GM12878 (cell line): ENCODE results near the gene ATXN1. TPM values are rescaled to one million over a fixed set of nuclear protein-coding genes. Genes with fewer than 3 reads are reported as not detected.

Experiments used
- ATAC-seq: fragments of 200-7000 bp; cut with Tn5 transposase; 3 replicates; pipeline ENCODE4 v1.9.1; 2020; ENCODE audit warnings: mild to moderate bottlenecking, moderate library complexity
- BruUV-seq: library from RNA; stranded (reverse); fragments of 400-500 nt; replicated peaks from 2 replicates; lab custom pipeline; 2021; lab: Mats Ljungman, UMichigan
- CTCF ChIA-PET: fragments of 300-600 bp; sonication (Branson Sonifier 250); formaldehyde crosslinking; extraction: SDS; loops from one replicate; lab custom pipeline; 2021; ENCODE audit warnings: inconsistent platforms; lab: Yijun Ruan, JAX
- POLR2A ChIA-PET: fragments of 350-600 bp; formaldehyde crosslinking; extraction: SDS; loops from one replicate; lab custom pipeline; 2021; ENCODE audit warnings: inconsistent platforms; lab: Charles Lee
- RAD21 ChIA-PET: fragments of 300-600 bp; sonication (Branson Sonifier 250); formaldehyde crosslinking; loops from one replicate; lab custom pipeline; 2023; ENCODE audit warnings: antibody characterized with exemption; ENCODE audit not compliant: unreplicated experiment; lab: Charles Lee
- SMC1A ChIA-PET: fragments of 300-600 bp; sonication (Branson Sonifier 250); formaldehyde crosslinking; loops from one replicate; lab custom pipeline; 2023; ENCODE audit not compliant: unreplicated experiment, uncharacterized antibody; lab: Charles Lee
- DNase-seq: peaks from one replicate; pipeline ENCODE4 v3.0.0-alpha.2; 2011; ENCODE audit warnings: low read depth, low spot score
- FAIRE-seq: peaks from 3 replicates; lab custom pipeline; 2011; peaks lifted over from hg19 to GRCh38; lab: Jason Lieb, UNC
- H2AFZ ChIP-seq: 2 replicates; pipeline ENCODE4 v1.6.0; 2011; ENCODE audit warnings: low read depth, low read length, control low read depth; ENCODE audit not compliant: control insufficient read depth
- H3K27ac ChIP-seq: 2 replicates; pipeline ENCODE4 v1.5.1; 2011; ENCODE audit warnings: control low read depth; ENCODE audit not compliant: control insufficient read depth, insufficient read depth
- H3K27me3 ChIP-seq, 2 experiments: replicated peaks in 1 of 2; 2 replicates each; pipeline versions ENCODE4 v1.6.0 to v1.6.1; 2011; ENCODE audit warnings: low read length in 1 of 2; ENCODE audit not compliant: control insufficient read depth in 2 of 2, insufficient read depth in 2 of 2
- H3K36me3 ChIP-seq, 2 experiments: 2 replicates each; pipeline ENCODE4 v1.5.1; 2011; ENCODE audit warnings: low read length in 1 of 2; ENCODE audit not compliant: control insufficient read depth in 2 of 2, insufficient read depth in 2 of 2
- H3K4me1 ChIP-seq: 2 replicates; pipeline ENCODE4 v1.6.1; 2011; ENCODE audit warnings: mild to moderate bottlenecking, low read length, moderate library complexity, mixed read lengths; ENCODE audit not compliant: control insufficient read depth, insufficient read depth
- H3K4me2 ChIP-seq: 2 replicates; pipeline ENCODE4 v1.6.0; 2011; ENCODE audit warnings: control low read depth; ENCODE audit not compliant: control insufficient read depth, insufficient read depth
- H3K4me3 ChIP-seq: fragments of 200-600 bp; sonication (generic); 2 replicates; pipeline ENCODE4 v1.5.1; 2016
- H3K79me2 ChIP-seq: 2 replicates; pipeline ENCODE4 v1.6.0; 2011; ENCODE audit warnings: low read length; ENCODE audit not compliant: control insufficient read depth, insufficient read depth
- H3K9ac ChIP-seq: 2 replicates; pipeline ENCODE4 v1.8.0; 2011; ENCODE audit warnings: low read length, control low read depth, mixed read lengths; ENCODE audit not compliant: control insufficient read depth, insufficient read depth
- H3K9me3 ChIP-seq: replicated peaks from 3 replicates; pipeline ENCODE4 v1.5.1; 2011; ENCODE audit warnings: mild to moderate bottlenecking, low read length; ENCODE audit not compliant: control insufficient read depth, insufficient read depth
- H4K20me1 ChIP-seq: 2 replicates; pipeline ENCODE4 v1.6.0; 2011; ENCODE audit not compliant: control insufficient read depth, insufficient read depth
- ASH2L ChIP-seq: fragments of 300-600, 200-600 bp; sonication (generic); IDR thresholded peaks from 2 replicates; pipeline ENCODE4 v1.6.1; 2017; ENCODE audit warnings: low read depth, mild to moderate bottlenecking, borderline replicate concordance
- E4F1 ChIP-seq: fragments of 450-650 bp; IDR thresholded peaks from 2 replicates; pipeline ENCODE4 v1.6.1; 2018; ENCODE audit warnings: borderline replicate concordance, mild to moderate bottlenecking; ENCODE audit not compliant: partially characterized antibody
- NFYA ChIP-seq: IDR thresholded peaks from 2 replicates; pipeline ENCODE4 v1.6.1; 2011; ENCODE audit warnings: low read depth, mild to moderate bottlenecking, low read length, improper control_type of control experiment, borderline replicate concordance
- NFYB ChIP-seq: IDR thresholded peaks from 2 replicates; pipeline ENCODE4 v1.6.1; 2011; ENCODE audit warnings: low read depth, mild to moderate bottlenecking, low read length, improper control_type of control experiment, moderate library complexity; ENCODE audit not compliant: insufficient read depth
- RELB ChIP-seq: fragments of 450-650 bp; IDR thresholded peaks from 2 replicates; pipeline ENCODE4 v1.6.1; 2017; ENCODE audit warnings: low read depth, mild to moderate bottlenecking, moderate library complexity
- ZNF24 ChIP-seq: fragments of 450-650 bp; IDR thresholded peaks from 2 replicates; pipeline ENCODE4 v1.6.1; 2017; ENCODE audit warnings: antibody characterized with exemption, mild to moderate bottlenecking
- WGBS: methylation state at CpG from one replicate; pipeline ENCODE4 v1.1.6; 2016; ENCODE audit warnings: low lambda C conversion rate; ENCODE audit not compliant: insufficient replicate concordance, insufficient coverage; ENCODE audit errors: missing lambda C conversion rate; 5-methylcytosine and 5-hydroxymethylcytosine counted together
- in situ Hi-C: fragments of 300-500 bp; cut with MboI; formaldehyde crosslinking; loops from 9 replicates; pipeline ENCODE4 v1.14.3; 2018; ENCODE audit warnings: mixed read lengths
- intact Hi-C: fragments of 100-400 bp; cut with micrococcal nuclease; formaldehyde crosslinking; loops from one replicate; pipeline ENCODE4 v1.14.2; 2022; ENCODE audit not compliant: unreplicated experiment
- polyA plus RNA-seq, 11 experiments: library from polyadenylated mRNA; depleted of rRNA in 4 of 11; unstranded in 6 of 11; stranded (reverse) in 5 of 11; fragments of >200 nt; fragmentation: Nextera tagmentation in 4 of 11; fragmentation: Illumina TruSeq in 1 of 11; extraction: Ambion mirVana in 4 of 11; extraction: Trizol in 1 of 11; gene quantifications; 1 replicate in 1 of 11; 2 replicates in 10 of 11; pipeline versions ENCODE4 v1.2.1 to v1.2.3, GENCODE V29; 2011 to 2016; ENCODE audit warnings: inconsistent platforms in 2 of 11, missing spikeins in 2 of 11, low read depth in 1 of 11
- total RNA-seq, 4 experiments: library from RNA; depleted of rRNA in 3 of 4; stranded (reverse); fragments of >200 nt in 3 of 4; fragmentation: Illumina TruSeq in 1 of 4; extraction: Trizol in 1 of 4; gene quantifications; 2 replicates each; pipeline versions ENCODE4 v1.2.1 to v1.2.3, GENCODE V29; 2013 to 2021
- TF ChIP-seq, protein P1 (sequence below): IDR thresholded peaks from 2 replicates; pipeline ENCODE4 v1.6.1; 2012; ENCODE audit warnings: improper control_type of control experiment, low read depth, low read length; ENCODE audit not compliant: insufficient replicate concordance
- TF ChIP-seq, protein P2 (sequence below): fragments of 450-650 bp; conservative IDR thresholded peaks from 2 replicates; pipeline ENCODE4 v1.6.1; 2017; ENCODE audit warnings: mild to moderate bottlenecking, moderate library complexity
- TF ChIP-seq, protein P3 (sequence below): fragments of 450-650 bp; IDR thresholded peaks from 2 replicates; pipeline ENCODE4 v1.6.1; 2014; ENCODE audit warnings: mild to moderate bottlenecking

ATXN1 gene
- total and polyA plus RNA-seq, 10 of the 15 experiments (the other 5 are each of a cell fraction or from before 2014, with no cell fraction given), result 12.2 to 51.2 (median 20.5) TPM

- TF ChIP-seq NFYA (no peak), E4F1 (no peak)
Measured at GRCh38 chr6:16665992-16666391, 95.3 kb downstream of the ATXN1 start (continued).

DNA sequence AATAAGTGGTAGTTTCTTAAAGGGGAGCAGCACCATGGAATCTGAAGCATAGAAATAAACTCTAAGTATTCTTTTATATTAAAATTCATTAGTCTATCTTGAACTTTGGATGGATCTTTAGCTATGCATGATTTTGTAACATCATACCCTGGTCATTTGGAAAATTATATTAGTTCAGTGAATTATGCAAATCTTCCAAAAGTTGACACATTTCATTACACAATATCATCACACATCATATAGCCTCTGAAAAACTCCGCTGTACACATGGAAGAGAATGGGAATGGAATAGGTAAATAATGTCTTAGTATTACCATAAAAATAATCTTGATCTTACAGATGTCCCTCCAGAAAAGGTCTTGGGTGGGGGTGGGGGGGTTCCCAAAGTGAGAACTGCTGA lies 96.1 kb downstream of the ATXN1 start:
- H3K4me2 ChIP-seq, result no peak overlapping the region
- H2AFZ ChIP-seq, result no peak overlapping the region
- no peaks in the 10 kb centered on the region for H4K20me1 ChIP-seq
- ATAC-seq (no peak), DNase-seq (no peak), FAIRE-seq (no peak)
- no peak overlapping the region for H3K4me3 ChIP-seq
- in situ Hi-C loops, result no loop called here
- 45% methylated on average over 1 of the region's 1 CpG for WGBS
- peaks cover 7% of the 10 kb centered on the region; the same call in 2 of the 3 replicates for H3K9me3 ChIP-seq
- intact Hi-C loops, result no loop called here
- CTCF ChIA-PET, result interaction anchor here (1.7 kb wide), 1 partner anchor 64 kb away, joined by 3 read pairs; no protein-coding TSS in a partner anchor
- H3K27ac ChIP-seq, result no peak overlapping the region
- SMC1A ChIA-PET, result no interaction called here
- POLR2A ChIA-PET, result no interaction called here
- no peak overlapping the region for H3K9ac ChIP-seq
- RAD21 ChIA-PET, result interaction anchor here (1.5 kb wide), 1 partner anchor 172 kb away, joined by 3 read pairs; no protein-coding TSS in a partner anchor
- peaks cover 14% of the 10 kb centered on the region for H3K4me1 ChIP-seq
- H3K36me3 ChIP-seq, result peaks cover 0 to 3% of the 10 kb centered on the region in 2 experiments; a peak in 2 of 4 replicates
- no peaks in the 10 kb centered on the region for H3K27me3 ChIP-seq
- no peaks in the 10 kb centered on the region for H3K79me2 ChIP-seq
- no TSS peak for BruUV-seq
- TF ChIP-seq ZNF24 (no peak), ASH2L (no peak), RELB (no peak), NFYB (no peak)
- TF ChIP-seq, protein P1, sequence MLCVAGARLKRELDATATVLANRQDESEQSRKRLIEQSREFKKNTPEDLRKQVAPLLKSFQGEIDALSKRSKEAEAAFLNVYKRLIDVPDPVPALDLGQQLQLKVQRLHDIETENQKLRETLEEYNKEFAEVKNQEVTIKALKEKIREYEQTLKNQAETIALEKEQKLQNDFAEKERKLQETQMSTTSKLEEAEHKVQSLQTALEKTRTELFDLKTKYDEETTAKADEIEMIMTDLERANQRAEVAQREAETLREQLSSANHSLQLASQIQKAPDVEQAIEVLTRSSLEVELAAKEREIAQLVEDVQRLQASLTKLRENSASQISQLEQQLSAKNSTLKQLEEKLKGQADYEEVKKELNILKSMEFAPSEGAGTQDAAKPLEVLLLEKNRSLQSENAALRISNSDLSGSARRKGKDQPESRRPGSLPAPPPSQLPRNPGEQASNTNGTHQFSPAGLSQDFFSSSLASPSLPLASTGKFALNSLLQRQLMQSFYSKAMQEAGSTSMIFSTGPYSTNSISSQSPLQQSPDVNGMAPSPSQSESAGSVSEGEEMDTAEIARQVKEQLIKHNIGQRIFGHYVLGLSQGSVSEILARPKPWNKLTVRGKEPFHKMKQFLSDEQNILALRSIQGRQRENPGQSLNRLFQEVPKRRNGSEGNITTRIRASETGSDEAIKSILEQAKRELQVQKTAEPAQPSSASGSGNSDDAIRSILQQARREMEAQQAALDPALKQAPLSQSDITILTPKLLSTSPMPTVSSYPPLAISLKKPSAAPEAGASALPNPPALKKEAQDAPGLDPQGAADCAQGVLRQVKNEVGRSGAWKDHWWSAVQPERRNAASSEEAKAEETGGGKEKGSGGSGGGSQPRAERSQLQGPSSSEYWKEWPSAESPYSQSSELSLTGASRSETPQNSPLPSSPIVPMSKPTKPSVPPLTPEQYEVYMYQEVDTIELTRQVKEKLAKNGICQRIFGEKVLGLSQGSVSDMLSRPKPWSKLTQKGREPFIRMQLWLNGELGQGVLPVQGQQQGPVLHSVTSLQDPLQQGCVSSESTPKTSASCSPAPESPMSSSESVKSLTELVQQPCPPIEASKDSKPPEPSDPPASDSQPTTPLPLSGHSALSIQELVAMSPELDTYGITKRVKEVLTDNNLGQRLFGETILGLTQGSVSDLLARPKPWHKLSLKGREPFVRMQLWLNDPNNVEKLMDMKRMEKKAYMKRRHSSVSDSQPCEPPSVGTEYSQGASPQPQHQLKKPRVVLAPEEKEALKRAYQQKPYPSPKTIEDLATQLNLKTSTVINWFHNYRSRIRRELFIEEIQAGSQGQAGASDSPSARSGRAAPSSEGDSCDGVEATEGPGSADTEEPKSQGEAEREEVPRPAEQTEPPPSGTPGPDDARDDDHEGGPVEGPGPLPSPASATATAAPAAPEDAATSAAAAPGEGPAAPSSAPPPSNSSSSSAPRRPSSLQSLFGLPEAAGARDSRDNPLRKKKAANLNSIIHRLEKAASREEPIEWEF, result no peak
- TF ChIP-seq, protein P2, sequence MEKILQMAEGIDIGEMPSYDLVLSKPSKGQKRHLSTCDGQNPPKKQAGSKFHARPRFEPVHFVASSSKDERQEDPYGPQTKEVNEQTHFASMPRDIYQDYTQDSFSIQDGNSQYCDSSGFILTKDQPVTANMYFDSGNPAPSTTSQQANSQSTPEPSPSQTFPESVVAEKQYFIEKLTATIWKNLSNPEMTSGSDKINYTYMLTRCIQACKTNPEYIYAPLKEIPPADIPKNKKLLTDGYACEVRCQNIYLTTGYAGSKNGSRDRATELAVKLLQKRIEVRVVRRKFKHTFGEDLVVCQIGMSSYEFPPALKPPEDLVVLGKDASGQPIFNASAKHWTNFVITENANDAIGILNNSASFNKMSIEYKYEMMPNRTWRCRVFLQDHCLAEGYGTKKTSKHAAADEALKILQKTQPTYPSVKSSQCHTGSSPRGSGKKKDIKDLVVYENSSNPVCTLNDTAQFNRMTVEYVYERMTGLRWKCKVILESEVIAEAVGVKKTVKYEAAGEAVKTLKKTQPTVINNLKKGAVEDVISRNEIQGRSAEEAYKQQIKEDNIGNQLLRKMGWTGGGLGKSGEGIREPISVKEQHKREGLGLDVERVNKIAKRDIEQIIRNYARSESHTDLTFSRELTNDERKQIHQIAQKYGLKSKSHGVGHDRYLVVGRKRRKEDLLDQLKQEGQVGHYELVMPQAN, result no peak
- TF ChIP-seq, protein P3, sequence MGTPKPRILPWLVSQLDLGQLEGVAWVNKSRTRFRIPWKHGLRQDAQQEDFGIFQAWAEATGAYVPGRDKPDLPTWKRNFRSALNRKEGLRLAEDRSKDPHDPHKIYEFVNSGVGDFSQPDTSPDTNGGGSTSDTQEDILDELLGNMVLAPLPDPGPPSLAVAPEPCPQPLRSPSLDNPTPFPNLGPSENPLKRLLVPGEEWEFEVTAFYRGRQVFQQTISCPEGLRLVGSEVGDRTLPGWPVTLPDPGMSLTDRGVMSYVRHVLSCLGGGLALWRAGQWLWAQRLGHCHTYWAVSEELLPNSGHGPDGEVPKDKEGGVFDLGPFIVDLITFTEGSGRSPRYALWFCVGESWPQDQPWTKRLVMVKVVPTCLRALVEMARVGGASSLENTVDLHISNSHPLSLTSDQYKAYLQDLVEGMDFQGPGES, result no peak
